Osteocyte (in vitro differentiated cells): ENCODE data around the gene ANO9. TPM values are rescaled to one million over a fixed set of nuclear protein-coding genes. Genes with fewer than 3 reads are reported as not detected.

Experiments used
- DNase-seq: peaks from one replicate; pipeline ENCODE4 v3.0.0; 2021; ENCODE audit warnings: mixed read lengths; ENCODE audit not compliant: unreplicated experiment; ENCODE audit errors: extremely low spot score
- H3K27ac Mint-ChIP-seq: one replicate; pipeline ENCODE4 v1.8.0; 2021; ENCODE audit warnings: mild to moderate bottlenecking, mixed read lengths; ENCODE audit not compliant: unreplicated experiment
- H3K27me3 Mint-ChIP-seq: one replicate; pipeline ENCODE4 v1.8.0; 2021; ENCODE audit warnings: mixed read lengths; ENCODE audit not compliant: unreplicated experiment
- H3K36me3 Mint-ChIP-seq: one replicate; pipeline ENCODE4 v1.8.0; 2021; ENCODE audit warnings: mixed read lengths; ENCODE audit not compliant: unreplicated experiment
- H3K4me1 Mint-ChIP-seq: one replicate; pipeline ENCODE4 v1.8.0; 2021; ENCODE audit warnings: mixed read lengths; ENCODE audit not compliant: unreplicated experiment
- H3K4me3 Mint-ChIP-seq: one replicate; pipeline ENCODE4 v1.8.0; 2021; ENCODE audit warnings: mild to moderate bottlenecking, moderate library complexity, mixed read lengths; ENCODE audit not compliant: unreplicated experiment
- H3K9me3 Mint-ChIP-seq: one replicate; pipeline ENCODE4 v1.8.0; 2021; ENCODE audit warnings: mixed read lengths; ENCODE audit not compliant: unreplicated experiment
- total RNA-seq: library from RNA; stranded (reverse); gene quantifications from 2 replicates; pipeline ENCODE4 v1.2.1, GENCODE V29; 2021
- TF ChIP-seq, protein P1 (sequence below): fragments of 200-600 bp; sonication (generic); IDR thresholded peaks from 2 replicates; pipeline ENCODE4 v1.5.0; 2021; ENCODE audit warnings: antibody characterized with exemption, mild to moderate bottlenecking, moderate library complexity

The ANO9 gene
- total RNA-seq, 1 donor from 2014 or later: not detected

DNA sequence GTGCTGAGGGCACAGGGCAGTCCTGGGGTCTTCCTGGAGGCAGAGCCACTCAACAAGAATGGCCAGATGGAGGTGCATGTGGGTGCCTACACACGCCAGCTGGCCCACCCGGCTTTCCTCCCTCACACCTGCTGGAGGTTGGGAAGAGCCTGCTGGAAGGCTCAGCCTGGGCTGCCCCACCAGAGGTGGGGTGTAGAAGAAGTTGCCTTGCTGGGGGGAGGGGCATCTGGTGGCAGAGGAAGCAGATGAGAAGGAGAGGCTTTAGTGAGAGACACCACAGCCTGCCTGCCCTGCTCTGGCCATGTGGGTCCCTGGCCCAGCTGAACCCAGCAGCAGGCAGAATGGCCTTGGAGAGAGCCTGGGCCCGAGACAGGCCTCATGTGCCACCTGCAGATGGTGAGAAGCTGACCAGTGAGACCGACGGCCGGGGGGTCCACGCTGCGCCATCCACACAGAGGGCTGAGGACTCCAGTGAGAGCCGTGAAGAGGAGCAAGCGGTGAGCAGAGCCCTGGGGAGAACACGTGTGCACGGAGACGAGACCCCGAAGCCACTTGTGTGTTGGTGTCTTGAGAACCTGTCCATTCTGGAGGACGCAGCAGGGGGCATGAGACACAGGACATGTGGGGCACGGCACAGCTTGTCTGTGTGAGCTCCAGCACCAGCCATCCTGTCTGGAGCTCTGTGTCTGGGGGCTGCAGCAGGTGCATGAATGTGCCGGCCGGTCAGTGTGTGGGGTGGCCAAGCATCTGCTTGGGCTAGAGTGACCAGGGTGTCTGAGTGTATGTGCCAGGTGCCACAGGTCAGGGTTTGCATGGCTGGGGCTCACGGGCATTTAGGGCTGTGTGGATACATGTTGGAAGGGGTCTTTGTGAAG lies 69.9 kb downstream of the ANO9 start:
- H3K4me1 Mint-ChIP-seq: peaks cover 35% of the 10 kb centered on the region
- H3K9me3 Mint-ChIP-seq: no peaks in the 10 kb centered on the region
- H3K4me3 Mint-ChIP-seq: peak overlapping the region; percentile 23
- H3K36me3 Mint-ChIP-seq: peaks cover 5% of the 10 kb centered on the region
- TF ChIP-seq, protein P1, sequence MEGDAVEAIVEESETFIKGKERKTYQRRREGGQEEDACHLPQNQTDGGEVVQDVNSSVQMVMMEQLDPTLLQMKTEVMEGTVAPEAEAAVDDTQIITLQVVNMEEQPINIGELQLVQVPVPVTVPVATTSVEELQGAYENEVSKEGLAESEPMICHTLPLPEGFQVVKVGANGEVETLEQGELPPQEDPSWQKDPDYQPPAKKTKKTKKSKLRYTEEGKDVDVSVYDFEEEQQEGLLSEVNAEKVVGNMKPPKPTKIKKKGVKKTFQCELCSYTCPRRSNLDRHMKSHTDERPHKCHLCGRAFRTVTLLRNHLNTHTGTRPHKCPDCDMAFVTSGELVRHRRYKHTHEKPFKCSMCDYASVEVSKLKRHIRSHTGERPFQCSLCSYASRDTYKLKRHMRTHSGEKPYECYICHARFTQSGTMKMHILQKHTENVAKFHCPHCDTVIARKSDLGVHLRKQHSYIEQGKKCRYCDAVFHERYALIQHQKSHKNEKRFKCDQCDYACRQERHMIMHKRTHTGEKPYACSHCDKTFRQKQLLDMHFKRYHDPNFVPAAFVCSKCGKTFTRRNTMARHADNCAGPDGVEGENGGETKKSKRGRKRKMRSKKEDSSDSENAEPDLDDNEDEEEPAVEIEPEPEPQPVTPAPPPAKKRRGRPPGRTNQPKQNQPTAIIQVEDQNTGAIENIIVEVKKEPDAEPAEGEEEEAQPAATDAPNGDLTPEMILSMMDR: no peak
- DNase-seq: no peak
- no peak overlapping the region for H3K27ac Mint-ChIP-seq
- H3K27me3 Mint-ChIP-seq: peaks cover 2% of the 10 kb centered on the region

DNA sequence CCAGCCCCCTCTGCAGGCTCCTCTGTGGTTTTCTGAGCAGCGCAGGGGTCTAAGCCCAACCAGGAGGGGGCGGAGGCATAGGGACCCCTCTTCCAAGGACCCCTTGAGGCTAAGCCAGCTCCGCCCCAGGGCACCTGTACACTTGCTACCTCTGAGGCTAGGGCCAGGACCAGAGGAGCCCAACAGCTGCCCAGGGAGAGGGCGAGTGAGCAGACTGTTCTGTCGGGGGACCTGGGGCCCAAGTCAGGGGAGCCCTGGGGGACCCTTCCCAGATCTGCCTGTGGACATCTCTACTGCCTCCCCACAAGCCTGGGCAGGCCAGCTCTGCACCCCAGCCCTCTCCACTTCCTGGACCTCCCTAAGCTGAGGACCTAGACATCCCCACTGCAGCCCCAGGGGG lies 70.8 kb downstream of the ANO9 start:
- DNase-seq: no peak
- peaks cover 35% of the 10 kb centered on the region for H3K4me1 Mint-ChIP-seq
- TF ChIP-seq, protein P1: no peak
- peaks cover 5% of the 10 kb centered on the region for H3K36me3 Mint-ChIP-seq
- peaks cover 6% of the 10 kb centered on the region for H3K27me3 Mint-ChIP-seq
- peak overlapping the region; percentile 76 for H3K4me3 Mint-ChIP-seq
- no peaks in the 10 kb centered on the region for H3K9me3 Mint-ChIP-seq
- no peak overlapping the region for H3K27ac Mint-ChIP-seq

DNA sequence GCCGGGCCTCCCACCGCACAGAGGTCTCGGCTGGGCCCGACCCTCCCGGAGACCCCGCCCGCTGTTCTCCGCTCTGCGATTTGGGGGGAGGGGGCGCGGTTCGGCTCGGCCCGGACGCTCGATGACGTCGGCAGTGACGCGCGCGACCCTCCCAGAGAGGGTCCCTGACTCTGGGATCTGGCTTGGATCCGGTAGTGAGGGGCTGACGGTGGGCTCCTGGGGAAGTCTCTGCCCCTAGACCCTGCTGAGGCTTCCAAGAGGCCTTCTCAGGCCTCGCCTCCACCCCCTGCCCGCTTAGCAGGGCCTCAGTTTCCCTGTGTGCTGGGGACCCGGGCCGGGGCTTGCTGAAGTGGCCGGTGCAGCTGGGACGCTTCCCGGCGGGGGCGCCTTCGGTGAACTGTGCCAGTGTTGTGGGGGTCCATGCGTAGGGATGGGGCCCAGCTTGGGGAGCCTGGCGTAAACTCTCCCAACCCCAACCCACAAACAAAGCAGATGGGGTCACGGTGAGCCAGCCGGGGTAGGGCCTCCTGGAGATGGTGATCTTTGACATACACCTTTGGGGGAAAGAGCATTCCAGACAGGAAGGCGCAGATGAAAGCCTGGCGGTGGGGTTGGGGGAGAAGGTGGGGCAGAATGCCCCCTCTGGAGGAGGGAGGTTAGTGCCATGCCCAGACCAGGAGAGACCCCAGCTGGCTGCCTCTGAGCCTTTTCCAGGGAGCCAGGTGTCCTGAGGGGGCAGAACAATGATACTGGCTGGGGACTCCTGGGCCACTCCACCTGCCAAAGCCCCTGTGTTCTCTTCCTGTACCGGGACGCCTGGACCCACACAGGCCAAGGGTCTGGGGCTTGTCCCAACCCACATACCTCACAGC lies 71.5 kb downstream of the ANO9 start:
- Mint-ChIP-seq H3K27ac (peak overlapping the region; percentile 64), H3K4me3 (peak overlapping the region; percentile 76), H3K36me3 (peaks cover 5% of the 10 kb centered on the region), H3K27me3 (peaks cover 6% of the 10 kb centered on the region), H3K4me1 (peaks cover 35% of the 10 kb centered on the region), H3K9me3 (no peaks in the 10 kb centered on the region)
- DNase-seq: peak; percentile 80
- TF ChIP-seq, protein P1: no peak

DNA sequence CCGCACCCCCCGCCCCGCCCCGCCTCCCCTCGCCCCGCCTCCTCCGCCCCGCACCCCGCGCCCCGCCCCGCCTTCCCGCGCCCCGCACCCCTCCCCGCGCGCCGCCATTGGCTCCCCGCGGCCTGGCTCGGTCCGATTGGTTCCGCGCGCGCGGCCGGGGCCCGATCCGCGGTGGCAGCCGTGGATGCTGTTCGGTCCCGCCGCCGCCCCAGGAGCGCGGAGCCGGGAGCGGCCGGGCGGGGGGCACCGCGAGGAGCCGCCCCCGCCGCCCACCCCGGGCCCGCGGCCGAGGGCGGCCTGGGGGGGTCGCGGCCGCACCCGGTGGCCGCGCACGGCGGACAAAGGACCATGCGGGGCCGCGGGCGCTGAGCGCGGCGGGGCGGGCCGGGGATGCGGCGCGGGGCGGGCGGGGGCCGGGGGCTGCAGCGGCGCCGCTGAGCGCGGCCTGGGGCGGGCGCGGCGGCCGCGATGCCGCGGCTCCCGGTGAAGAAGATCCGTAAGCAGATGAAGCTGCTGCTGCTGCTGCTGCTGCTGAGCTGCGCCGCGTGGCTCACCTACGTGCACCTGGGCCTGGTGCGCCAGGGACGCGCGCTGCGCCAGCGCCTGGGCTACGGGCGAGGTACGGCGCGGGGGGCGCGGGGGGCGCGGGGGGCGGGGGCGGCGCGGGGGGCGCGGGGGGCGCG lies 72.3 kb downstream of the ANO9 start, which contains the start of gene B4GALNT4:
Gene B4GALNT4 (plus strand): TSS at position 164 of the 683 bp plus-strand sequence. CDS start 305 bp downstream, at position 469.
- H3K36me3 Mint-ChIP-seq: peaks cover 5% of the 10 kb centered on the region
- H3K9me3 Mint-ChIP-seq: no peaks in the 10 kb centered on the region
- H3K27ac Mint-ChIP-seq: peak within 1 kb of the TSS; percentile 83
- DNase-seq: peak; percentile 80
- H3K4me3 Mint-ChIP-seq: peak within 1 kb of the TSS; percentile 85
- H3K27me3 Mint-ChIP-seq: peaks cover 6% of the 10 kb centered on the region
- peaks cover 36% of the 10 kb centered on the region for H3K4me1 Mint-ChIP-seq
- TF ChIP-seq, protein P1: no peak
